Measurements from ENCODE around the gene PAPPA. TPM values are rescaled to one million over a fixed set of nuclear protein-coding genes. Genes with fewer than 3 reads are reported as not detected.

Gene PAPPA
- polyA plus RNA-seq, 1 donor from 2014 or later = 0.41 TPM

DNA sequence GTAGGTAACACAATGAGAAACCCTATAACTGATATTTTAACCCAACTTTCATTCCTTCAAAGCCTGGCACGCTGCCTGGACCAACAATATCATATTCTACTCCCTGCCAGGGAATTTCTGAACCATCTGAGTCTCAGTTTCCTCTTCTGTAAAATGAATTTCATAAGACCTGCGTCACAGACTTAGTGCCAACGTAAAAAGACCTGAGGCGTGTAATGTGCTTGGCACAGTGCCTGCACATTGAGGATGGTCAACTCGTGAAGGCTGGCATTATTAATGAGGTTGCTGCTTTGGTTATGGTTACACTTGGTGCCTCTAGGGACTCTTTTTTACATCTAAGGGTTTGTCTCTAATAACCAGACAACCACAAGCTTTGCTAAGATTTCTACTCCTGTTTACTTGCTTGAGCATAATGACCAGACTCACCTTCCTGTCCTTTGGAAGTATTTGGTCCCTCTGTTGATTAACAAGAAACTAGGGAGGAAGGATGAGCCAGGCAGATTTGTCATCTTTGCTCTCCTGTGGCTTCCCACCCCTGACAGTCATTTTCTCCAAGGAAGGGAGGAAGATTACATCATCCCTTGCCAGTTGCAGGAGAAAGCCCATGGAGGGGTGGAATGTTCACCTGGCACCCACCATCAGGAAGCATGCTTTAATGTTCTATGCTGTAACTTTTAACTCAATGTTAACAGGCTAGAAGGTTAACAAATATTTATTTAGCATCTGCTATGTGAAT is 79.0 kb downstream of the PAPPA start:
- H3K27me3 ChIP-seq (ENCODE audit: insufficient read depth, low read depth, low read length) = no peaks in the 10 kb centered on the region
- H3F3A ChIP-seq (ENCODE audit: insufficient read depth, low read length, poor library complexity, severe bottlenecking) = no peaks in the 10 kb centered on the region
- no peak overlapping the region for H3K9ac ChIP-seq (ENCODE audit: low read length)
- H3K9me3 ChIP-seq (ENCODE audit: low read length) = no peaks in the 10 kb centered on the region
- H3K9me2 ChIP-seq (ENCODE audit: insufficient read depth, low read length) = no peaks in the 10 kb centered on the region
- no peaks in the 10 kb centered on the region for H3K36me3 ChIP-seq (ENCODE audit: insufficient read depth, low read length)
- H3K79me2 ChIP-seq (replicated peaks; ENCODE audit: insufficient read depth, low read length) = no peaks in the 10 kb centered on the region
- TF ChIP-seq EZH2 (IDR thresholded peaks at IDR 0.05; ENCODE audit: borderline replicate concordance, insufficient read depth, low read length, poor library complexity, severe bottlenecking) = no peak
- TF ChIP-seq MXI1 (conservative IDR thresholded peaks at IDR 0.05; ENCODE audit: poor library complexity, severe bottlenecking) = no peak
- no peak for TF ChIP-seq SMC3 (conservative IDR thresholded peaks at IDR 0.05; ENCODE audit: poor library complexity)
- TF ChIP-seq POLR2AphosphoS5 (IDR thresholded peaks at IDR 0.05) = no peak
- no peak for TF ChIP-seq TAF1 (IDR thresholded peaks at IDR 0.05; ENCODE audit: low read depth)
- no peak for TF ChIP-seq REST (IDR thresholded peaks at IDR 0.05; ENCODE audit: borderline replicate concordance)
- TF ChIP-seq RAD21 (conservative IDR thresholded peaks at IDR 0.05) = no peak
- no peak for TF ChIP-seq EP300 (conservative IDR thresholded peaks at IDR 0.05; ENCODE audit: poor library complexity, severe bottlenecking)
- TF ChIP-seq CTCF (IDR thresholded peaks at IDR 0.05; ENCODE audit: poor library complexity, severe bottlenecking) = no peak
- H4K20me1 ChIP-seq (ENCODE audit: insufficient read depth) = no peaks in the 10 kb centered on the region
- no peak overlapping the region for H3K4me2 ChIP-seq (ENCODE audit: low read length)
- no peak overlapping the region for H2AFZ ChIP-seq (ENCODE audit: low read depth, low read length)
- H3K27ac ChIP-seq (ENCODE audit: low read length) = no peak overlapping the region
- H3K4me3 ChIP-seq (ENCODE audit: low read length) = no peak overlapping the region

DNA sequence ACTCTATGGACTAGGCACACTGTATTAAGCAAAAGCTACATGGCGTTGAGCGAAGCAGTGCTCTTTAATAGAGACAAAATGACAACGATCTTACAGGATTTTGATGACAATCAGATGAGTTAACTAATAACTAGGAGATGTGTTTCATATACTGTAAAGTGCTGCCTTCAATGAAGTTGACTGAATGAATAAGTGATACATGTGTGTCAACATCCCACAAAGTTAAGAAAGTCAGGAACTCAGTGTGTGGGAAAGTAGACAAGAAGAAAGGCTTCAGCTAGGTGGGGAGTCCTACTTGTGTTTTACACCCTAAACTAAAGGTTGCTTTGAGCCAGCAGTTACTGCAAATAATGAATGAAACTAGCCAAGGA is 79.6 kb downstream of the PAPPA start:
- no peak overlapping the region for H3K27ac ChIP-seq (ENCODE audit: low read length)
- TF ChIP-seq MXI1 (conservative IDR thresholded peaks at IDR 0.05; ENCODE audit: poor library complexity, severe bottlenecking) = no peak
- TF ChIP-seq EZH2 (IDR thresholded peaks at IDR 0.05; ENCODE audit: borderline replicate concordance, insufficient read depth, low read length, poor library complexity, severe bottlenecking) = no peak
- TF ChIP-seq RAD21 (conservative IDR thresholded peaks at IDR 0.05) = no peak
- TF ChIP-seq REST (IDR thresholded peaks at IDR 0.05; ENCODE audit: borderline replicate concordance) = no peak
- no peak for TF ChIP-seq CTCF (IDR thresholded peaks at IDR 0.05; ENCODE audit: poor library complexity, severe bottlenecking)
- no peak for TF ChIP-seq EP300 (conservative IDR thresholded peaks at IDR 0.05; ENCODE audit: poor library complexity, severe bottlenecking)
- no peak for TF ChIP-seq TAF1 (IDR thresholded peaks at IDR 0.05; ENCODE audit: low read depth)
- H3K4me3 ChIP-seq (ENCODE audit: low read length) = no peak overlapping the region
- no peak overlapping the region for H3K9ac ChIP-seq (ENCODE audit: low read length)
- no peaks in the 10 kb centered on the region for H3K79me2 ChIP-seq (replicated peaks; ENCODE audit: insufficient read depth, low read length)
- no peaks in the 10 kb centered on the region for H3K27me3 ChIP-seq (ENCODE audit: insufficient read depth, low read depth, low read length)
- H3K4me2 ChIP-seq (ENCODE audit: low read length) = no peak overlapping the region
- no peaks in the 10 kb centered on the region for H3F3A ChIP-seq (ENCODE audit: insufficient read depth, low read length, poor library complexity, severe bottlenecking)
- no peaks in the 10 kb centered on the region for H3K9me3 ChIP-seq (ENCODE audit: low read length)
- no peaks in the 10 kb centered on the region for H3K9me2 ChIP-seq (ENCODE audit: insufficient read depth, low read length)
- no peaks in the 10 kb centered on the region for H4K20me1 ChIP-seq (ENCODE audit: insufficient read depth)
- H3K36me3 ChIP-seq (ENCODE audit: insufficient read depth, low read length) = no peaks in the 10 kb centered on the region
- no peak overlapping the region for H2AFZ ChIP-seq (ENCODE audit: low read depth, low read length)
